ENCODE data around the gene CPNE6.

GRCh38 chr14:24065408-24065807 lies 6.0 kb upstream of the CPNE6 start:
- TF ChIP-seq POLR2A (IDR thresholded peaks at IDR 0.05) (no peak), CTCF (IDR thresholded peaks at IDR 0.05) (no peak)
